ENCODE results near the gene MOK.

- no peak for TF ChIP-seq POLR2AphosphoS5 (IDR thresholded peaks at IDR 0.05; ENCODE audit: low read depth, low read length)
- no peak for TF ChIP-seq POLR2A (IDR thresholded peaks at IDR 0.05; ENCODE audit: low read depth, low read length)
- no peak; the same call in 1 of the 2 replicates for TF ChIP-seq POU2F2 (IDR thresholded peaks at IDR 0.05; ENCODE audit: low read depth, low read length)
- TF ChIP-seq TAF1 (IDR thresholded peaks at IDR 0.05; ENCODE audit: low read depth, low read length) = no peak
- TF ChIP-seq SPI1 (IDR thresholded peaks at IDR 0.05; ENCODE audit: low read depth, low read length) = no peak
Observed at GRCh38 chr14:102217987-102218421, 87.0 kb downstream of the MOK start.

Data from GM12891 (cell line).